Esophagus muscularis mucosa (tissue), 4 donors: Measurements from ENCODE around the gene GLG1.

Experiments
- CTCF ChIP-seq, 3 experiments: fragments of 200-600 bp in 2 of 3; fragments of 450-650 bp in 1 of 3; sonication (generic) in 2 of 3; IDR thresholded peaks; one replicate each; pipeline ENCODE4 v1.5.1; 2017 to 2019; ENCODE audit warnings: antibody characterized with exemption in 3 of 3, mild to moderate bottlenecking in 2 of 3, moderate library complexity in 1 of 3
- EP300 ChIP-seq: sonication (generic); formaldehyde crosslinking; IDR thresholded peaks from one replicate; pipeline ENCODE4 v1.6.1; 2017; ENCODE audit warnings: antibody characterized with exemption
- POLR2A ChIP-seq: fragments of 450-650 bp; IDR thresholded peaks from one replicate; pipeline ENCODE4 v1.6.1; 2017; ENCODE audit warnings: antibody characterized with exemption, moderate library complexity, mild to moderate bottlenecking, low read depth

GRCh38 chr16:74564451-74564984 lies 42.4 kb downstream of the GLG1 start:
- TF ChIP-seq CTCF (IDR thresholded peaks at IDR 0.05): no peak
- no peak for TF ChIP-seq EP300
- no peak for TF ChIP-seq POLR2A
